GM12875 (cell line): ENCODE measurements around the gene VARS2.

Experiments
- H3K4me3 ChIP-seq: one replicate; pipeline ENCODE4 v1.5.1; 2011; ENCODE audit warnings: low read depth, low read length, control low read depth
- TF ChIP-seq, protein P1 (sequence below): IDR thresholded peaks from 2 replicates; pipeline ENCODE4 v1.5.1; 2011; ENCODE audit warnings: low read depth, mild to moderate bottlenecking, control low read depth, inconsistent platforms, low read length, moderate library complexity, borderline replicate concordance; ENCODE audit not compliant: insufficient read depth

The VARS2 gene

DNA sequence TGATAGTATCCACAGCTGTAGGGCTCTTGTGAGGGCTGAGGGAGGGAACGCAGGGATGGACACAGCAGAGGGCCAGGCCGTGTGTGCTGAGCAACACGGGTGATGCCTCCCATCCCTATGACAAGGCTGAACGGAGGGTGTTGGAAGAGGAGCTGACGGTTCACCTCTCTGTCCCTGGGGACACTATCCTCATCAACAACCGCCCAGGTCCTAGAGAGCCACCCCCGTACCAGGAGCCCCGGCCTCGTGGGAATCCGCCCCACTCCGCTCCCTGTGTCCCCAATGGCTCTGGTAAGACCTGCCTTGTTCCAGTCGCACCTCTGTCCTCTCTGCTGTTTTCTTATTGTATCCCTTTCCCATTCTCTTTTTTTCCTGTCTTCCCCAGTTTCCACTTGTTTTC lies 19.7 kb upstream of the VARS2 start:
- TF ChIP-seq, protein P1, sequence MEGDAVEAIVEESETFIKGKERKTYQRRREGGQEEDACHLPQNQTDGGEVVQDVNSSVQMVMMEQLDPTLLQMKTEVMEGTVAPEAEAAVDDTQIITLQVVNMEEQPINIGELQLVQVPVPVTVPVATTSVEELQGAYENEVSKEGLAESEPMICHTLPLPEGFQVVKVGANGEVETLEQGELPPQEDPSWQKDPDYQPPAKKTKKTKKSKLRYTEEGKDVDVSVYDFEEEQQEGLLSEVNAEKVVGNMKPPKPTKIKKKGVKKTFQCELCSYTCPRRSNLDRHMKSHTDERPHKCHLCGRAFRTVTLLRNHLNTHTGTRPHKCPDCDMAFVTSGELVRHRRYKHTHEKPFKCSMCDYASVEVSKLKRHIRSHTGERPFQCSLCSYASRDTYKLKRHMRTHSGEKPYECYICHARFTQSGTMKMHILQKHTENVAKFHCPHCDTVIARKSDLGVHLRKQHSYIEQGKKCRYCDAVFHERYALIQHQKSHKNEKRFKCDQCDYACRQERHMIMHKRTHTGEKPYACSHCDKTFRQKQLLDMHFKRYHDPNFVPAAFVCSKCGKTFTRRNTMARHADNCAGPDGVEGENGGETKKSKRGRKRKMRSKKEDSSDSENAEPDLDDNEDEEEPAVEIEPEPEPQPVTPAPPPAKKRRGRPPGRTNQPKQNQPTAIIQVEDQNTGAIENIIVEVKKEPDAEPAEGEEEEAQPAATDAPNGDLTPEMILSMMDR, result no peak
- H3K4me3 ChIP-seq, result no peak overlapping the region

DNA sequence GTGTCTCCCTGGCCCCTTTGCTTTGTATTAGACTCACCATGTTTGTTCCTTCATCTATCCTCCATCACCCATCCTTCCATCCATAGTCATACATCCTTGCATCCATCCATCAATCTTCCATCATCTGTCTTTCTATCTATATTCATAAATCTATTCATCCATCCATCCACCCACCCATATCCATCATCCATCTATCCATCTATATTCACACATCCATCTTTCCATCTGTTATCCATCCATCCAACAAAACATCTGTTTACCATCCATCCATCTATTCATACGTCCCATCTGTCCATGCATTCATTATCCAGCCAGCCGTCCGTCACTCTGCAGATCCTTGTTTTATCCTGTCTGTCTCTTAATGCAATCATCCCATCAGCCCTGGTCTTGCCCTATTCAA lies 19.1 kb upstream of the VARS2 start:
- TF ChIP-seq, protein P1, result no peak
- no peak overlapping the region for H3K4me3 ChIP-seq

DNA sequence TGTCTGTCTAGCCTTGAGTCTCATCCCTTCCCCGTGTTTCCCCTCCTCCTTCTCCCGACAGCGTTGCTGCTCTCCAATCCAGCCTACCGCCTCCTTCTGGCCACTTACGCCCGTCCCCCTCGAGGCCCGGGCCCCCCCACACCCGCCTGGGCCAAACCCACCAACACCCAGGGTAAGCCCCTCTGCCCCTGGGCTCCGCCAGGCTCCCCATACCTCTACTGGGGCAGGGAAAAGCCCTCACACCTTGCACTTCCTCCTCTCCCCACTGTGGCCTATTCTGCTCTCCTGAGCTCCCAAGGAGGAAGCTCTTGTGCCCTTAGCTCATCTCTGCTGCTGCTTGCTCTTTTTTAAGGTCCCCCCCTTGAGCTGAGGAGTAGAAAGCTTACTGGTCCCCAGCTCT lies 18.7 kb upstream of the VARS2 start:
- TF ChIP-seq, protein P1, result no peak
- no peak overlapping the region for H3K4me3 ChIP-seq

DNA sequence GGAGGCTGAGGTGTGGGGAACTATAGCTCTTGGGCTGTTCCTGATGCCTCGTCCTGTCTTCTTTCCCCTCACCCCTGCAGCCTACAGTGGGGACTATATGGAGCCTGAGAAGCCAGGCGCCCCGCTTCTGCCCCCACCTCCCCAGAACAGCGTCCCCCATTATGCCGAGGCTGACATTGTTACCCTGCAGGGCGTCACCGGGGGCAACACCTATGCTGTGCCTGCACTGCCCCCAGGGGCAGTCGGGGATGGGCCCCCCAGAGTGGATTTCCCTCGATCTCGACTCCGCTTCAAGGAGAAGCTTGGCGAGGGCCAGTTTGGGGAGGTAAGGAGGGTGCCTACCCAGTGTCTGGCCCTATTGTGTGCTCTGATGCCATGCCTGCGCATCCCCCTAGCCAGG lies 17.5 kb upstream of the VARS2 start:
- TF ChIP-seq, protein P1, result no peak
- no peak overlapping the region for H3K4me3 ChIP-seq

DNA sequence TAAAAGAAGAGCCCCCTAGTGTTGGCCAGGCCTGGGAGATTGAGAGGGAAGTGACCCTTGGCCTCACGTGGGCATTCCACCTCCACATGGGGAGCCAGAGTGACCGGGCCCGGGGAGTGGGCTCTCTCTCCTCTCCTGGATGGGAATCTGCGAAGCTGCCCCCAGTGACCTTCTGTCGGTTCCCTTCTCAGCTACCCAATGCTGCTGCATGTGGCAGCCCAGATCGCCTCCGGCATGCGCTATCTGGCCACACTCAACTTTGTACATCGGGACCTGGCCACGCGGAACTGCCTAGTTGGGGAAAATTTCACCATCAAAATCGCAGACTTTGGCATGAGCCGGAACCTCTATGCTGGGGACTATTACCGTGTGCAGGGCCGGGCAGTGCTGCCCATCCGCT lies 16.2 kb upstream of the VARS2 start:
- TF ChIP-seq, protein P1, result no peak
- H3K4me3 ChIP-seq, result no peak overlapping the region

DNA sequence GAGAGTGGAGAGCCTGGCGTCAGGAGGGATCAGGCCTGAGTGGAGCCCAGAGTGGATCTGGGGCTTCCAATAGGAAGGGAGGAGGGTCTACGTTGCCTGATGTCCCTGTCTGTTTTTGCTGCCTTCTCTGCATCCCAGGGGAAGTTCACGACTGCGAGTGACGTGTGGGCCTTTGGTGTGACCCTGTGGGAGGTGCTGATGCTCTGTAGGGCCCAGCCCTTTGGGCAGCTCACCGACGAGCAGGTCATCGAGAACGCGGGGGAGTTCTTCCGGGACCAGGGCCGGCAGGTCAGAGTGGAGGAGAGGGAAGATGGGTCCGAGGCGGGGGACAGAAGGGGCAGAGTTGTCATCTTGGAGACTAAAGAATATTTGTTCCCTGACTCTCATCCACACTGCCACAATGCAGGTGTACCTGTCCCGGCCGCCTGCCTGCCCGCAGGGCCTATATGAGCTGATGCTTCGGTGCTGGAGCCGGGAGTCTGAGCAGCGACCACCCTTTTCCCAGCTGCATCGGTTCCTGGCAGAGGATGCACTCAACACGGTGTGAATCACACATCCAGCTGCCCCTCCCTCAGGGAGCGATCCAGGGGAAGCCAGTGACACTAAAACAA lies 15.2 kb upstream of the VARS2 start:
- no peak overlapping the region for H3K4me3 ChIP-seq
- TF ChIP-seq, protein P1, result no peak

DNA sequence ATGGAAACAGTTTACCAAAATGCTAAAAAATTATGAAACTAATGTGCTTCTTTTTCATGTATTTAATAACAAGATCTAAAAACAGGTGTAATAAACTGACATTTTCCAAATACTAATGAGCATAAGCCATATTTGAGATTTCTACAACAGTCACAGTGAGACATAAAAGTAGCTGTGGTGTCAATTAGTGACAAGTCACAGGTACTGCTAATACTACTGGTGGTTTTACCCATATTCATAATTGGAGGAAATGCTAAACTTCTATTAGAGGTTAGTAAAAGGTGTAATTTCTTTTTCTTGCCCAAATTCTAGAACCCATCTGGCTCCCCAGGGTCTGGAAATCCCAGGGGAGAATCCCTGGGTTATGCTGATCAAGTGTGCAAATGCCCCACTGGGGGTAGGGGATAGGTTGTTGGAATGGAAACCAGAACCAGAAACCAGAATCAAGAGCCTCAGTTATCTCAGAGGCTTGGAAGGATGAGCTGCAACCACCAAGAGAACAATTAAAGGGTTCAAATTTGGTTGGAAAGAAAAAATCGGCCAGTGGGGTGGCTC lies 13.1 kb upstream of the VARS2 start:
- no peak overlapping the region for H3K4me3 ChIP-seq
- TF ChIP-seq, protein P1, result no peak
